ENCODE data around the gene KRT24.

GRCh38 chr17:40678902-40679522, 24.5 kb downstream of the KRT24 start:
- TF ChIP-seq CTCF (IDR thresholded peaks at IDR 0.05) (no peak), REST (IDR thresholded peaks at IDR 0.05; ENCODE audit: insufficient read depth in 1 of 2, low read depth in 2 of 2, low read length in 1 of 2) (no peak)

All from Panc1 (cell line).